ENCODE measurements around the gene ZC2HC1C. TPM values are rescaled to one million over a fixed set of nuclear protein-coding genes. Genes with fewer than 3 reads are reported as not detected.
A peak's percentile ranks its signal among the peaks of the same experiment; 100 is the strongest.

The ZC2HC1C gene
- total RNA-seq, 1 donor from 2014 or later = 1.0 TPM

- Mint-ChIP-seq H3K36me3 (ENCODE audit: unreplicated experiment) (peaks cover 29% of the 10 kb centered on the region), H3K9me3 (ENCODE audit: unreplicated experiment) (no peaks in the 10 kb centered on the region), H3K27me3 (ENCODE audit: unreplicated experiment) (no peaks in the 10 kb centered on the region), H3K4me1 (ENCODE audit: unreplicated experiment) (peaks cover 7% of the 10 kb centered on the region), H3K27ac (ENCODE audit: unreplicated experiment) (no peak overlapping the region), H3K4me3 (ENCODE audit: unreplicated experiment) (no peak overlapping the region)
- no peak for TF ChIP-seq CTCF (IDR thresholded peaks at IDR 0.05)
- DNase-seq (ENCODE audit: extremely low spot score, unreplicated experiment) = no peak
Observed at GRCh38 chr14:75081660-75082229, 12.3 kb downstream of the ZC2HC1C start.

- Mint-ChIP-seq H3K4me1 (ENCODE audit: unreplicated experiment) (peaks cover 7% of the 10 kb centered on the region), H3K27ac (ENCODE audit: unreplicated experiment) (no peak overlapping the region), H3K36me3 (ENCODE audit: unreplicated experiment) (peaks cover 39% of the 10 kb centered on the region), H3K4me3 (ENCODE audit: unreplicated experiment) (no peak overlapping the region), H3K27me3 (ENCODE audit: unreplicated experiment) (no peaks in the 10 kb centered on the region), H3K9me3 (ENCODE audit: unreplicated experiment) (no peaks in the 10 kb centered on the region)
- no peak for TF ChIP-seq CTCF (IDR thresholded peaks at IDR 0.05)
- DNase-seq (ENCODE audit: extremely low spot score, unreplicated experiment) = no peak
Observed at GRCh38 chr14:75083271-75083670, 13.8 kb downstream of the ZC2HC1C start.

- H3K9me3 Mint-ChIP-seq (ENCODE audit: unreplicated experiment) = no peaks in the 10 kb centered on the region
- H3K27ac Mint-ChIP-seq (ENCODE audit: unreplicated experiment) = no peak overlapping the region
- no peaks in the 10 kb centered on the region for H3K27me3 Mint-ChIP-seq (ENCODE audit: unreplicated experiment)
- peaks cover 39% of the 10 kb centered on the region for H3K36me3 Mint-ChIP-seq (ENCODE audit: unreplicated experiment)
- H3K4me3 Mint-ChIP-seq (ENCODE audit: unreplicated experiment) = no peak overlapping the region
- peaks cover 7% of the 10 kb centered on the region for H3K4me1 Mint-ChIP-seq (ENCODE audit: unreplicated experiment)
- no peak for DNase-seq (ENCODE audit: extremely low spot score, unreplicated experiment)
- peak; percentile 19 for TF ChIP-seq CTCF (IDR thresholded peaks at IDR 0.05)
Observed at GRCh38 chr14:75084513-75084912, 15.1 kb downstream of the ZC2HC1C start.

- DNase-seq (ENCODE audit: extremely low spot score, unreplicated experiment) = no peak
- H3K27me3 Mint-ChIP-seq (ENCODE audit: unreplicated experiment) = no peaks in the 10 kb centered on the region
- H3K36me3 Mint-ChIP-seq (ENCODE audit: unreplicated experiment) = peaks cover 48% of the 10 kb centered on the region
- no peak overlapping the region for H3K4me3 Mint-ChIP-seq (ENCODE audit: unreplicated experiment)
- H3K27ac Mint-ChIP-seq (ENCODE audit: unreplicated experiment) = no peak overlapping the region
- TF ChIP-seq CTCF (IDR thresholded peaks at IDR 0.05) = no peak
- no peaks in the 10 kb centered on the region for H3K9me3 Mint-ChIP-seq (ENCODE audit: unreplicated experiment)
- H3K4me1 Mint-ChIP-seq (ENCODE audit: unreplicated experiment) = no peaks in the 10 kb centered on the region
Observed at GRCh38 chr14:75088153-75088552, 18.7 kb downstream of the ZC2HC1C start.

- peaks cover 48% of the 10 kb centered on the region for H3K36me3 Mint-ChIP-seq (ENCODE audit: unreplicated experiment)
- no peak for DNase-seq (ENCODE audit: extremely low spot score, unreplicated experiment)
- TF ChIP-seq CTCF (IDR thresholded peaks at IDR 0.05) = peak; percentile 87
- H3K4me3 Mint-ChIP-seq (ENCODE audit: unreplicated experiment) = no peak overlapping the region
- H3K9me3 Mint-ChIP-seq (ENCODE audit: unreplicated experiment) = no peaks in the 10 kb centered on the region
- no peak overlapping the region for H3K27ac Mint-ChIP-seq (ENCODE audit: unreplicated experiment)
- no peaks in the 10 kb centered on the region for H3K27me3 Mint-ChIP-seq (ENCODE audit: unreplicated experiment)
- no peaks in the 10 kb centered on the region for H3K4me1 Mint-ChIP-seq (ENCODE audit: unreplicated experiment)
Observed at GRCh38 chr14:75088566-75089373, 19.3 kb downstream of the ZC2HC1C start.

All from osteocyte (in vitro differentiated cells).